HG02588 (cell line): ENCODE results near the gene ASB2.

Experiments
- ATAC-seq: cut with Tn5 transposase; IDR thresholded peaks from one replicate; pipeline ENCODE4 v1.9.1; 2021; ENCODE audit warnings: mild to moderate bottlenecking, moderate library complexity; ENCODE audit not compliant: unreplicated experiment

The ASB2 gene

GRCh38 chr14:93909429-93910128 is 66.8 kb downstream of the ASB2 start:
- no peak for ATAC-seq

- no peak for ATAC-seq
Measured at GRCh38 chr14:93906341-93907329, 69.7 kb downstream of the ASB2 start.

GRCh38 chr14:93905623-93906022 is 70.7 kb downstream of the ASB2 start:
- no peak for ATAC-seq

- no peak for ATAC-seq
Measured at GRCh38 chr14:93903342-93904184, 72.8 kb downstream of the ASB2 start.

- no peak for ATAC-seq
Measured at GRCh38 chr14:93902619-93903307, 73.6 kb downstream of the ASB2 start.

GRCh38 chr14:93901813-93902212 is 74.6 kb downstream of the ASB2 start:
- ATAC-seq = no peak

- no peak for ATAC-seq
Measured at GRCh38 chr14:93898731-93899130, 77.6 kb downstream of the ASB2 start.

- no peak for ATAC-seq
Measured at GRCh38 chr14:93898081-93898611, 78.2 kb downstream of the ASB2 start.

- ATAC-seq = no peak
Measured at GRCh38 chr14:93897476-93897845, 78.9 kb downstream of the ASB2 start.

- no peak for ATAC-seq
Measured at GRCh38 chr14:93895023-93895604, 81.3 kb downstream of the ASB2 start.

GRCh38 chr14:93893661-93894261 is 82.6 kb downstream of the ASB2 start:
- ATAC-seq = no peak

GRCh38 chr14:93892923-93893558 is 83.3 kb downstream of the ASB2 start:
- no peak for ATAC-seq

GRCh38 chr14:93892505-93892839 is 83.9 kb downstream of the ASB2 start:
- ATAC-seq = no peak

- ATAC-seq = no peak
Measured at GRCh38 chr14:93891756-93892504, 84.4 kb downstream of the ASB2 start.

- no peak for ATAC-seq
Measured at GRCh38 chr14:93889739-93890483, 86.5 kb downstream of the ASB2 start.

GRCh38 chr14:93888995-93889394 is 87.4 kb downstream of the ASB2 start:
- no peak for ATAC-seq

- no peak for ATAC-seq
Measured at GRCh38 chr14:93884950-93885349, 91.4 kb downstream of the ASB2 start.
